Brain microvascular endothelial cell (primary cell): Measurements from ENCODE around the gene WWC2.

Experiments used
- DNase-seq: peaks from one replicate; pipeline ENCODE4 v3.0.0-alpha.2; 2020
- H3K27ac ChIP-seq: fragments of 250-450 bp; sonication (Bioruptor Pico); 2 replicates; pipeline ENCODE4 v1.5.1; 2020; ENCODE audit warnings: mild to moderate bottlenecking, moderate library complexity
- H3K27me3 ChIP-seq: fragments of 250-450 bp; sonication (Bioruptor Pico); replicated peaks from 2 replicates; pipeline ENCODE4 v1.5.1; 2020; ENCODE audit warnings: mild to moderate bottlenecking
- H3K36me3 ChIP-seq: fragments of 250-450 bp; sonication (Bioruptor Pico); replicated peaks from 2 replicates; pipeline ENCODE4 v1.5.1; 2020; ENCODE audit warnings: mild to moderate bottlenecking
- H3K4me3 ChIP-seq: 2 replicates; pipeline ENCODE4 v1.5.1; 2011; ENCODE audit warnings: low read depth, mild to moderate bottlenecking, control low read depth, low read length, moderate library complexity
- in situ Hi-C: cut with HindIII; loops from 2 replicates; pipeline ENCODE4 v1.10.0; 2017; ENCODE audit warnings: low sequenced_read_pairs, low pct_ligation_motif_present
- TF ChIP-seq, protein P1 (sequence below): IDR thresholded peaks from 2 replicates; pipeline ENCODE4 v1.5.1; 2011; ENCODE audit warnings: low read depth, mild to moderate bottlenecking, moderate library complexity, low read length, control low read depth, inconsistent platforms; ENCODE audit errors: missing control alignments

The WWC2 gene

DNA sequence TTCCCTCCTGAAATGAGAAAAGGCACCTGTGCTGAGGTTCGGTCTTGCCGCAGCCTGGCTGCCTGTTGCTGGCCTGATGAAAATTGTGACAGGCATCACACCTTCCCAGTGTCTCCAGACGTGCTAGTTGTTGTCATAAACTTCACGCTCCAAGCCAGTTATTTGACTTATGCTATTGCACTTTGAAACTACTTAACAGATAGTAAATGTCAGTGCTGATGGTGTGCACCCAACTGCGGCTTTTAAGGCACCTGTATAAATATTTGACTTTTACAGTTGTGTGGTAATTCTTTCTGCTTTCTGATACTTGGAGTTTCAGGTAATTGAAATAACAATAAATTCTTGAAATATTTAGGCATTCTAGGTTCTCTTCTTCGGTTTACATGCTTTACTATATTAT, 1.8 kb downstream of the WWC2 start:
- in situ Hi-C loops, result no loop called here
- Histone ChIP-seq H3K27me3 (no peaks in the 10 kb centered on the region), H3K4me3 (peak overlapping the region; percentile 86), H3K27ac (no peak overlapping the region), H3K36me3 (no peaks in the 10 kb centered on the region)
- DNase-seq, result no peak
- TF ChIP-seq, protein P1, sequence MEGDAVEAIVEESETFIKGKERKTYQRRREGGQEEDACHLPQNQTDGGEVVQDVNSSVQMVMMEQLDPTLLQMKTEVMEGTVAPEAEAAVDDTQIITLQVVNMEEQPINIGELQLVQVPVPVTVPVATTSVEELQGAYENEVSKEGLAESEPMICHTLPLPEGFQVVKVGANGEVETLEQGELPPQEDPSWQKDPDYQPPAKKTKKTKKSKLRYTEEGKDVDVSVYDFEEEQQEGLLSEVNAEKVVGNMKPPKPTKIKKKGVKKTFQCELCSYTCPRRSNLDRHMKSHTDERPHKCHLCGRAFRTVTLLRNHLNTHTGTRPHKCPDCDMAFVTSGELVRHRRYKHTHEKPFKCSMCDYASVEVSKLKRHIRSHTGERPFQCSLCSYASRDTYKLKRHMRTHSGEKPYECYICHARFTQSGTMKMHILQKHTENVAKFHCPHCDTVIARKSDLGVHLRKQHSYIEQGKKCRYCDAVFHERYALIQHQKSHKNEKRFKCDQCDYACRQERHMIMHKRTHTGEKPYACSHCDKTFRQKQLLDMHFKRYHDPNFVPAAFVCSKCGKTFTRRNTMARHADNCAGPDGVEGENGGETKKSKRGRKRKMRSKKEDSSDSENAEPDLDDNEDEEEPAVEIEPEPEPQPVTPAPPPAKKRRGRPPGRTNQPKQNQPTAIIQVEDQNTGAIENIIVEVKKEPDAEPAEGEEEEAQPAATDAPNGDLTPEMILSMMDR, result no peak

DNA sequence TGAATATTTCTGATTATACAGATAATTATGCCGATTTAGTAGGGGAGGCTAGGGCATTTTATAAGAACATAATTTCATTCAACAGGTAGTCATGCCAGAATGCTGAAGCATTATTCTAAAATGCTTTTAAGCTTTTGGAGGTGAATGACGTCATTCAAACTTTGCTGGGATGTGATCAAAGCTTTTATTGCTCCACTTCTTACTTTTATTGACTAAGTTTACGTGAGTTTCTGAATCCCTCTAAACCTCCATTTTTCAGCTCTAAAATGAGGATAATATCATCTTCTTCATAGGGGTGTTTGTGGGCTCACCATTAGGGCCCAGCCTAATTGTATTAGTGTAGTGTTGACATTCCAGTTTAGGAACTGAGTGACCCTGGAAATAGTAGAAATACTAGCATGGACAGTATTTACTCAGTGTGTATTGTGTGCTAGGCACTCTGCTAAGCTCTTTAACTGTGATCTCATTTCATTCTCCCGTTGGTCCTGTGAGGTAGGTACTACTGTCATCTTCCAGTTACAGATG, 3.0 kb downstream of the WWC2 start:
- TF ChIP-seq, protein P1, result no peak
- in situ Hi-C loops, result no loop called here
- Histone ChIP-seq H3K27ac (no peak overlapping the region), H3K36me3 (no peaks in the 10 kb centered on the region), H3K4me3 (no peak overlapping the region), H3K27me3 (no peaks in the 10 kb centered on the region)
- no peak for DNase-seq

DNA sequence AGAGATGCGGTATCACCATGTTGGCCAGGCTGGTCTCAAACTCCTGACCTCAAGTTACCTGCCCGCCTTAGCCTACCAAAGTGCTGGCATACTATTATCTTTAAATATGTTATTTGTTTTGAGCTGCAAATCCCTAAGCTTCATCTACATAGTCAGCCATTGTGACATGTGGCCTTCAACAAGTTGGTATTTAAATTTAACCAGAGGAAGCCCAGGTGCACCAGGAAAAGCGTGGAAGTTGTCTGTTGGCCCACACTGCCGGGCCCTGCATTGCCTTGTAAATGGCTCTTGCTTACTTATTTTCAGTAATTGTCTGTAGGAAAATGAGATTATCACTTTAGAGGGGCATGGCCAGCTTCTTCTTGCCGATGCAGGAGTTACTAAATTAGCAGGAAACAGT, 6.0 kb downstream of the WWC2 start:
- H3K27me3 ChIP-seq, result no peaks in the 10 kb centered on the region
- DNase-seq, result no peak
- no peak overlapping the region for H3K4me3 ChIP-seq
- H3K27ac ChIP-seq, result no peak overlapping the region
- H3K36me3 ChIP-seq, result no peaks in the 10 kb centered on the region
- TF ChIP-seq, protein P1, result no peak
- in situ Hi-C loops, result no loop called here

DNA sequence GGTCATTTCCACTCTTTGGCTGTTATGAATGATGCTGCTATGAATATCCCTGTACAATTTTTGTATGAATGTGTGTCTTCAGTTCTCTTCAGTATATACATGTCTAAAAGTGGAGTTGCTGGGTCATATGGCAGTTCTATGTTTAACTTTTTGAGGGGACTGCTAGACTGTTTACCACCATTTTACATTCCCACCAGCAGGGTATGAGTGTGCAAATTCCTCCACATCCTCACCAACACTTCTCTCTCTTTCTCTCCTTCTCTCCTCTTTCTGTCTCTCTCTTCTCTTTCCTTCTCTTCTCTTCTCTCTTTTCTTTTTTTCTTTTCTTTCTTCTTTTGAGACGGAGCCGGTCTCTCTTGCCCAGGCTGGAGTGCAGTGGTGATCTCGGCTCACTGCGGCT, 7.8 kb downstream of the WWC2 start:
- TF ChIP-seq, protein P1, result no peak
- no peak for DNase-seq
- Histone ChIP-seq H3K4me3 (no peak overlapping the region), H3K27ac (no peak overlapping the region), H3K36me3 (no peaks in the 10 kb centered on the region), H3K27me3 (no peaks in the 10 kb centered on the region)
- in situ Hi-C loops, result no loop called here

DNA sequence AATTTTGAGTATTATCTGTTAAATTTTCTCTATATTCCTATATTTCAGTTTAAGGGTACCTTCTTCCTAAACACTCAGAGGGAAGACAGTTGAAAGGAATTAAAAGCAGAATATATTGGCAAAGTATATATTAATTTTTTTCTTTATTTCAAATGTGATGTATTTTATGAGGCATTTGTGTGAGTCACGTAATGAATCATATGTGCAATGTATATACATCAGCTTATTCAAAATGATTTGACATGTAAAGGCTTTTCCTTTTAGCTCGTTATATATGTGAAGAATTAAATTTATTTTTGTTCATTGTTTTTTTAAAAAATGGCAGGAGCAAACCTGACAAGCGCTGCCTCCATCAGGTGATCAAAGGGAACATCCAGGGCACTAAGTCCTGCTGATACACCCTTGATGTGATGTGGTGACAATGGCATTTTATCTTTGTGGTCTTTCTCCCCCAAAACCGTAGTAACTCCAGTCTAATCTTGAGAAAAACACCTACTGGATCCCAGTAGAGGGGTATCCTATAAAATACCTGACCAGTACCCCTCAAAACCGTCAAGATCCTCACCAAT, 8.9 kb downstream of the WWC2 start:
- TF ChIP-seq, protein P1, result no peak
- no peak for DNase-seq
- in situ Hi-C loops, result no loop called here
- H3K4me3 ChIP-seq, result no peak overlapping the region
- H3K27ac ChIP-seq, result no peak overlapping the region
- H3K27me3 ChIP-seq, result no peaks in the 10 kb centered on the region
- H3K36me3 ChIP-seq, result no peaks in the 10 kb centered on the region

DNA sequence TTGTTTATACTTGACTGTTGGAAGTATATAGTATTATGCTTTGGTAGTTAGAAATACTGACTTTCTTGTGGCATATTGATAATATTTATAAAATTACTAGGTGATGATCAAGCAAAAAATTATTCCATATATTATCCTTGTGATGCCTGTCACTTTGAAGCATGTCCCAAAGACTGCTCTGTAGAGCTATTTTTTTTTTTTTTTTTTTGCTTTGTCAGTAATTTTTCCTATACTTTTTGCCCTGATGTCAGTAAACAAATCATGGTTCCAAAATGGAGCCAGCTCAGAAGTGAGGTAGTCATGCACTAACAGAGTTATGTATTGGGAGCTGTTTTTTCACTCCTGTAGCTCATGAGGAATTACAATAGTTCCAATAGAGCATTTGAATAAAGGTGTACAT, 11.2 kb downstream of the WWC2 start:
- in situ Hi-C loops, result no loop called here
- Histone ChIP-seq H3K36me3 (no peaks in the 10 kb centered on the region), H3K27ac (no peak overlapping the region), H3K4me3 (no peak overlapping the region), H3K27me3 (no peaks in the 10 kb centered on the region)
- no peak for DNase-seq
- TF ChIP-seq, protein P1, result no peak
